ENCODE data around the gene APOBR. TPM values are rescaled to one million over a fixed set of nuclear protein-coding genes. Genes with fewer than 3 reads are reported as not detected.

The APOBR gene
- total and polyA plus RNA-seq, 10 of the 15 experiments (the other 5 are each of a cell fraction or from before 2014, with no cell fraction given), result 0.04 to 2.5 (median 0.54) TPM; not detected in 1

GRCh38 chr16:28537964-28538732 is 43.7 kb downstream of the APOBR start (continued):
- no peak for TF ChIP-seq RAD51 (IDR thresholded peaks at IDR 0.05)
- no peak for TF ChIP-seq SUZ12 (IDR thresholded peaks at IDR 0.05; ENCODE audit: unreplicated experiment)
- no peak for TF ChIP-seq WRNIP1 (IDR thresholded peaks at IDR 0.05; ENCODE audit: borderline replicate concordance, low read depth, low read length)
- TF ChIP-seq RB1 (IDR thresholded peaks at IDR 0.05; ENCODE audit: borderline replicate concordance), result no peak
- TF ChIP-seq E2F4 (IDR thresholded peaks at IDR 0.05; ENCODE audit: low read depth, low read length), result no peak
- TF ChIP-seq ZZZ3 (IDR thresholded peaks at IDR 0.05; ENCODE audit: control insufficient read depth, insufficient read length, low read depth), result no peak
- no peak for TF ChIP-seq BCL3 (IDR thresholded peaks at IDR 0.05; ENCODE audit: borderline replicate concordance, insufficient read depth, low read depth, low read length, poor library complexity, severe bottlenecking)
- no peak for TF ChIP-seq RFX5 (IDR thresholded peaks at IDR 0.05; ENCODE audit: low read depth, low read length)

Data from GM12878 (cell line).